Neural cell (in vitro differentiated cells): ENCODE results near the gene LOXHD1. TPM values are rescaled to one million over a fixed set of nuclear protein-coding genes. Genes with fewer than 3 reads are reported as not detected.

Source experiments
- H2AFZ ChIP-seq: fragments of 200-600, 300-800 bp; sonication (generic), shearing (Covaris generic); 2 replicates; pipeline ENCODE4 v1.6.0; 2014; ENCODE audit warnings: low read depth, mild to moderate bottlenecking, antibody characterized with exemption, low read length, moderate library complexity
- H3F3A ChIP-seq: fragments of 200-600 bp; shearing (Covaris generic); 2 replicates; pipeline ENCODE4 v1.6.1; 2016; ENCODE audit warnings: mild to moderate bottlenecking, moderate library complexity, mixed read lengths, antibody characterized with exemption, low read length; ENCODE audit not compliant: insufficient read depth, poor library complexity, severe bottlenecking
- H3K27ac ChIP-seq: fragments of 200-600, 300-800 bp; sonication (generic), shearing (Covaris generic); 2 replicates; pipeline ENCODE4 v1.5.1; 2014; ENCODE audit warnings: mild to moderate bottlenecking, low read length, moderate library complexity
- H3K27me3 ChIP-seq: fragments of 300-800, 200-600 bp; sonication (generic), shearing (Covaris generic); 2 replicates; pipeline ENCODE4 v1.6.0; 2014; ENCODE audit warnings: mild to moderate bottlenecking, low read depth, low read length, moderate library complexity; ENCODE audit not compliant: insufficient read depth
- H3K36me3 ChIP-seq: fragments of 300-800, 200-600 bp; sonication (generic), shearing (Covaris generic); 2 replicates; pipeline ENCODE4 v1.5.1; 2014; ENCODE audit warnings: mild to moderate bottlenecking, antibody characterized with exemption, low read length, moderate library complexity; ENCODE audit not compliant: insufficient read depth
- H3K4me2 ChIP-seq: fragments of 300-800, 200-600 bp; sonication (generic), shearing (Covaris generic); 2 replicates; pipeline ENCODE4 v1.6.0; 2014; ENCODE audit warnings: mild to moderate bottlenecking, low read length
- H3K4me3 ChIP-seq: fragments of 300-800, 200-600 bp; sonication (generic), shearing (Covaris generic); 2 replicates; pipeline ENCODE4 v1.5.1; 2014; ENCODE audit warnings: mild to moderate bottlenecking, low read length, moderate library complexity
- H3K79me2 ChIP-seq: fragments of 200-600 bp; shearing (Covaris generic); replicated peaks from 2 replicates; pipeline ENCODE4 v1.6.0; 2014; ENCODE audit warnings: mild to moderate bottlenecking, low read length, moderate library complexity; ENCODE audit not compliant: insufficient read depth
- H3K9ac ChIP-seq: fragments of 300-800, 200-600 bp; sonication (generic), shearing (Covaris generic); 2 replicates; pipeline ENCODE4 v1.6.1; 2016; ENCODE audit warnings: mild to moderate bottlenecking, low read length, mixed read lengths
- H3K9me2 ChIP-seq: fragments of 200-600 bp; shearing (Covaris generic); 2 replicates; pipeline ENCODE4 v1.6.1; 2016; ENCODE audit warnings: mild to moderate bottlenecking, low read length, mixed read lengths; ENCODE audit not compliant: insufficient read depth
- H3K9me3 ChIP-seq: fragments of 200-600, 300-800 bp; sonication (generic), shearing (Covaris generic); 2 replicates; pipeline ENCODE4 v1.6.1; 2016; ENCODE audit warnings: mild to moderate bottlenecking, mixed run types, low read length, moderate library complexity, mixed read lengths
- H4K20me1 ChIP-seq: fragments of 200-600 bp; shearing (Covaris generic); 2 replicates; pipeline ENCODE4 v1.6.1; 2016; ENCODE audit warnings: mild to moderate bottlenecking, mixed run types; ENCODE audit not compliant: insufficient read depth
- CTCF ChIP-seq: fragments of 450-650 bp; IDR thresholded peaks from 2 replicates; pipeline ENCODE4 v1.5.1; 2014; ENCODE audit warnings: antibody characterized with exemption, mild to moderate bottlenecking, moderate library complexity; ENCODE audit not compliant: poor library complexity, severe bottlenecking
- EP300 ChIP-seq: fragments of 450-650 bp; conservative IDR thresholded peaks from 2 replicates; pipeline ENCODE4 v1.6.1; 2014; ENCODE audit warnings: antibody characterized with exemption, mild to moderate bottlenecking, moderate library complexity; ENCODE audit not compliant: poor library complexity, severe bottlenecking
- EZH2 ChIP-seq: fragments of 200-600, 300-800 bp; shearing (Covaris generic), sonication (generic); IDR thresholded peaks from 2 replicates; pipeline ENCODE4 v1.6.1; 2014; ENCODE audit warnings: antibody characterized with exemption, low read length, borderline replicate concordance, mild to moderate bottlenecking; ENCODE audit not compliant: insufficient read depth, poor library complexity, severe bottlenecking
- MXI1 ChIP-seq: fragments of 450-650 bp; conservative IDR thresholded peaks from 2 replicates; pipeline ENCODE4 v1.6.1; 2014; ENCODE audit warnings: antibody characterized with exemption, mild to moderate bottlenecking; ENCODE audit not compliant: poor library complexity, severe bottlenecking
- POLR2AphosphoS5 ChIP-seq: IDR thresholded peaks from 2 replicates; pipeline ENCODE4 v1.6.1; 2012
- RAD21 ChIP-seq: fragments of 450-650 bp; conservative IDR thresholded peaks from 2 replicates; pipeline ENCODE4 v1.6.1; 2014; ENCODE audit warnings: antibody characterized with exemption, mild to moderate bottlenecking, moderate library complexity
- SMC3 ChIP-seq: fragments of 450-650 bp; conservative IDR thresholded peaks from 2 replicates; pipeline ENCODE4 v1.6.1; 2014; ENCODE audit warnings: antibody characterized with exemption, mild to moderate bottlenecking, moderate library complexity; ENCODE audit not compliant: poor library complexity
- TAF1 ChIP-seq: IDR thresholded peaks from 2 replicates; pipeline ENCODE4 v1.6.1; 2012; ENCODE audit warnings: low read depth
- polyA plus RNA-seq: library from polyadenylated mRNA; depleted of rRNA; stranded (reverse); fragments of >200 nt; gene quantifications from 2 replicates; pipeline ENCODE4 v1.2.3, GENCODE V29; 2014
- TF ChIP-seq, protein P1 (sequence below): IDR thresholded peaks from 2 replicates; pipeline ENCODE4 v1.6.1; 2012; ENCODE audit warnings: borderline replicate concordance

LOXHD1 gene
- polyA plus RNA-seq, 1 donor from 2014 or later = not detected

DNA sequence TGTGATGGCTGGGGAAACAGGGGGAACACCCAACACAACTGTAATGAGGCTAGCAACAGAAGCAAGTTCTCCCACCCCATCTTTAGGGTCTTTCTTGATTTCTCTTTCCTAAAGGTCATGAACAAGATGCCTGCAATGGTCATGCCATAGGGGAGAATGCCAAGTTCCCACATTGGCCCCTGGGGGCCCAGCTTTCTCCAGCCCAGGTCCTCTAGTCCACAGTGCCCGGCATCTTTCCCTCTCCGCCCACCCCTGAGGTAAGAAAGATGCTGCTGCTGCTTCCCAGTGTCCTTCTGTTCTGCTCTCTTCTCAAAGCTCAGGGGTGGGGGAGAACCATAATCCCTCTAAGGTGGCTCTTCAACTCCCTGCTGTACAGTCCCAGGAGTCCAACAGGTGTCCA is 78.0 kb downstream of the LOXHD1 start:
- H3K27ac ChIP-seq = no peak overlapping the region
- H3K9me3 ChIP-seq = no peaks in the 10 kb centered on the region
- TF ChIP-seq MXI1 = no peak
- TF ChIP-seq, protein P1, sequence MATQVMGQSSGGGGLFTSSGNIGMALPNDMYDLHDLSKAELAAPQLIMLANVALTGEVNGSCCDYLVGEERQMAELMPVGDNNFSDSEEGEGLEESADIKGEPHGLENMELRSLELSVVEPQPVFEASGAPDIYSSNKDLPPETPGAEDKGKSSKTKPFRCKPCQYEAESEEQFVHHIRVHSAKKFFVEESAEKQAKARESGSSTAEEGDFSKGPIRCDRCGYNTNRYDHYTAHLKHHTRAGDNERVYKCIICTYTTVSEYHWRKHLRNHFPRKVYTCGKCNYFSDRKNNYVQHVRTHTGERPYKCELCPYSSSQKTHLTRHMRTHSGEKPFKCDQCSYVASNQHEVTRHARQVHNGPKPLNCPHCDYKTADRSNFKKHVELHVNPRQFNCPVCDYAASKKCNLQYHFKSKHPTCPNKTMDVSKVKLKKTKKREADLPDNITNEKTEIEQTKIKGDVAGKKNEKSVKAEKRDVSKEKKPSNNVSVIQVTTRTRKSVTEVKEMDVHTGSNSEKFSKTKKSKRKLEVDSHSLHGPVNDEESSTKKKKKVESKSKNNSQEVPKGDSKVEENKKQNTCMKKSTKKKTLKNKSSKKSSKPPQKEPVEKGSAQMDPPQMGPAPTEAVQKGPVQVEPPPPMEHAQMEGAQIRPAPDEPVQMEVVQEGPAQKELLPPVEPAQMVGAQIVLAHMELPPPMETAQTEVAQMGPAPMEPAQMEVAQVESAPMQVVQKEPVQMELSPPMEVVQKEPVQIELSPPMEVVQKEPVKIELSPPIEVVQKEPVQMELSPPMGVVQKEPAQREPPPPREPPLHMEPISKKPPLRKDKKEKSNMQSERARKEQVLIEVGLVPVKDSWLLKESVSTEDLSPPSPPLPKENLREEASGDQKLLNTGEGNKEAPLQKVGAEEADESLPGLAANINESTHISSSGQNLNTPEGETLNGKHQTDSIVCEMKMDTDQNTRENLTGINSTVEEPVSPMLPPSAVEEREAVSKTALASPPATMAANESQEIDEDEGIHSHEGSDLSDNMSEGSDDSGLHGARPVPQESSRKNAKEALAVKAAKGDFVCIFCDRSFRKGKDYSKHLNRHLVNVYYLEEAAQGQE = no peak
- TF ChIP-seq POLR2AphosphoS5 = no peak
- TF ChIP-seq CTCF = no peak
- no peak for TF ChIP-seq EZH2
- no peak for TF ChIP-seq SMC3
- no peak for TF ChIP-seq EP300
- TF ChIP-seq TAF1 = no peak
- TF ChIP-seq RAD21 = no peak
- H3K27me3 ChIP-seq = no peaks in the 10 kb centered on the region
- H4K20me1 ChIP-seq = no peaks in the 10 kb centered on the region
- no peaks in the 10 kb centered on the region for H3K79me2 ChIP-seq
- H3K4me2 ChIP-seq = no peak overlapping the region
- H2AFZ ChIP-seq = no peak overlapping the region
- no peaks in the 10 kb centered on the region for H3K9me2 ChIP-seq
- no peaks in the 10 kb centered on the region for H3K36me3 ChIP-seq
- H3K4me3 ChIP-seq = no peak overlapping the region
- no peak overlapping the region for H3K9ac ChIP-seq
- H3F3A ChIP-seq = no peaks in the 10 kb centered on the region

DNA sequence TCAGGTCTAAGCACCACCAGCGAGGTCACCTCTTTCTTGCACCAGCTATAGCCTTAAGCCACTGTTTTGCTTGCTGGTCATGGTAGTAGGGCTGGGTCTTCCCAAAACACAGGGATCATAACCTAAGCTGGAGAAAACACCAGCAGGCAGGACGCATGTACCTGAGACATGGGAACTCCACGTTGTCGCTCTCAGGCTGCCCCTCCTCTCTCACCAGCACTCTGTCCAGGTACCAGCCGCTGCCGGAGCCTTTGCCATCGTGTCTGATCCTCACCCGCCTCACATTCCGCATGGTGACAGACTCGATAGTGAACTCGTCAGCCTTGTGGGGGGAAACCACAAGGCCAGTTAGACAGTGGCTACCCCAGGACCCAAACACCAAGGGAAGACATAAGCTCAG is 79.5 kb downstream of the LOXHD1 start:
- H2AFZ ChIP-seq = no peak overlapping the region
- no peaks in the 10 kb centered on the region for H3F3A ChIP-seq
- no peaks in the 10 kb centered on the region for H3K27me3 ChIP-seq
- no peak for TF ChIP-seq EZH2
- TF ChIP-seq CTCF = no peak
- TF ChIP-seq POLR2AphosphoS5 = no peak
- TF ChIP-seq SMC3 = no peak
- TF ChIP-seq EP300 = no peak
- TF ChIP-seq, protein P1 = no peak
- no peak for TF ChIP-seq MXI1
- no peak for TF ChIP-seq RAD21
- TF ChIP-seq TAF1 = no peak
- no peak overlapping the region for H3K4me2 ChIP-seq
- H3K27ac ChIP-seq = no peak overlapping the region
- no peak overlapping the region for H3K4me3 ChIP-seq
- no peaks in the 10 kb centered on the region for H4K20me1 ChIP-seq
- H3K9me3 ChIP-seq = no peaks in the 10 kb centered on the region
- no peak overlapping the region for H3K9ac ChIP-seq
- no peaks in the 10 kb centered on the region for H3K9me2 ChIP-seq
- no peaks in the 10 kb centered on the region for H3K79me2 ChIP-seq
- no peaks in the 10 kb centered on the region for H3K36me3 ChIP-seq
